ENCODE measurements around the gene ASPG. TPM values are rescaled to one million over a fixed set of nuclear protein-coding genes. Genes with fewer than 3 reads are reported as not detected.

ASPG gene
- total RNA-seq, 2 experiments from 2014 or later: not detected

DNA sequence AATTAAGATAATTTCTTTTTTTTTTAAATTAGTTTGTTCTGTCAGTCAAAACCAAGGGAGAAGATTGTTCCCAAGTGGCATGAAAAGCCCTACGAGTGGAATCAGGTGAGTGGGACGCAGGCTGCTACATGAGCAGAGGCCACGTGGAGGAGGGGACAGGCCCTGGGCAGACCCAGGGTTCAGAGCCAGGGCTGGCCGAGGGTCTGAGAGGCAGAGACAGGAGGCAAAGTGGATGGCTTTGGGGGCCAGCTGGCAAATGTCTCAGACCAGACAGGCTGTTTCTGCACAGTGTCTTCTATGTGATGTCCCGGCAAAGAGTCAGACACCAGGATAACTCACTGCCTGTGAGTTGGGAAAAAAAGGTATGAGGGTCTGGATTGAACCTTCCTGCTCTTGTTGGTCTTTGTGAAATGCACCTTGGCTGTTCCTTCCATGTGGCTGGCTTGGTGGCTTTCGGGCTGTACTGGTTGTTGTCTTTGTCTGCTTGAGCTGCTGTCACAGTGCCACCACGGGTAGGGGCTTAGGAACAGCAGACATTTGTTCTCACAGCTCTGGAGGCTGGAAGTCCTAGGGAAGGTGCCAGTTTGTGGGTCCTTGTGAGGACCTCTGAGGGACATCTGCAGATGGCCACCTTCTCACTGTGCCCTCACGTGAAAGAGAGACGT lies 35.8 kb upstream of the ASPG start:
- TF ChIP-seq, protein P1, sequence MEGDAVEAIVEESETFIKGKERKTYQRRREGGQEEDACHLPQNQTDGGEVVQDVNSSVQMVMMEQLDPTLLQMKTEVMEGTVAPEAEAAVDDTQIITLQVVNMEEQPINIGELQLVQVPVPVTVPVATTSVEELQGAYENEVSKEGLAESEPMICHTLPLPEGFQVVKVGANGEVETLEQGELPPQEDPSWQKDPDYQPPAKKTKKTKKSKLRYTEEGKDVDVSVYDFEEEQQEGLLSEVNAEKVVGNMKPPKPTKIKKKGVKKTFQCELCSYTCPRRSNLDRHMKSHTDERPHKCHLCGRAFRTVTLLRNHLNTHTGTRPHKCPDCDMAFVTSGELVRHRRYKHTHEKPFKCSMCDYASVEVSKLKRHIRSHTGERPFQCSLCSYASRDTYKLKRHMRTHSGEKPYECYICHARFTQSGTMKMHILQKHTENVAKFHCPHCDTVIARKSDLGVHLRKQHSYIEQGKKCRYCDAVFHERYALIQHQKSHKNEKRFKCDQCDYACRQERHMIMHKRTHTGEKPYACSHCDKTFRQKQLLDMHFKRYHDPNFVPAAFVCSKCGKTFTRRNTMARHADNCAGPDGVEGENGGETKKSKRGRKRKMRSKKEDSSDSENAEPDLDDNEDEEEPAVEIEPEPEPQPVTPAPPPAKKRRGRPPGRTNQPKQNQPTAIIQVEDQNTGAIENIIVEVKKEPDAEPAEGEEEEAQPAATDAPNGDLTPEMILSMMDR (IDR thresholded peaks at IDR 0.05): no peak
- Mint-ChIP-seq H3K27ac (no peak overlapping the region), H3K4me1 (ENCODE audit: low read depth) (no peaks in the 10 kb centered on the region), H3K36me3 (ENCODE audit: low read depth) (no peaks in the 10 kb centered on the region), H3K9me3 (no peaks in the 10 kb centered on the region), H3K4me3 (no peak overlapping the region), H3K27me3 (no peaks in the 10 kb centered on the region)
- CTCF ChIA-PET: interaction anchor here (0.9 kb wide), 1 partner anchor 28 kb away, joined by 4 read pairs; no protein-coding TSS in a partner anchor
- POLR2A ChIA-PET: no interaction called here
- ATAC-seq (no peak), DNase-seq (no peak)
- intact Hi-C loops (cut with micrococcal nuclease): no loop called here

DNA sequence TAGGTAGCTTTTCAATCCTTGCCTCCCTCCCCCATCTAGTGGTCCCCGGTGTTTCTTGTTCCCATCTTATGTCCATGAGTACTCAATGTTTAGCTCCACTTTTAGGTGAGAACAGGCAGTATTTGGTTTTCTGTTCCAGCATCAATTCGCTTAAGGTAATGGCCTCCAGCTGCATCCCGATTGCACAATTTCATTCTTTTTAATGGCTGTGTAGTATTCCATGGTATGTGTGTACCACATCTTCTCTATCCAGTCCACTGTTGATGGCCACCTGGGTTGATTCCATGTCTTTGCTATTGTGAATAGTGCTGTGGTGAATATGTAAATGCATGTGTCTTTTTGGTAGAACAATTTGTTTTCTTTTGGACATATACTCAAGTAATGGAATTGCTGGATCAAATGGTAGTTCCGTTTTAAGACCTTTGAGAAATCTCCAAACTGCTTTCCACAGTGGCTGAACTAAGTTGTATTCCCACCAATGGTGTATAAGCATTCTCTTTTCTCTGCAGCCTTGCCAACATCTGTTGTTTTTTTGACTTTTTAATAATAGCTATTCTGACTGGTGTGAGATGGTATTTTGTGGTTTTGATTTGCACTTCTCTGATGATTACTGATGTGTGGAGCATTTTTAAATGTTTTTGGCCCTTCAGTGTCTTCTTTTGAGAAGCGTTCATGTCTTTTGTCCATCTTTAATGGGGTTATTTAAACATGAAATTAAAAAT lies 34.2 kb upstream of the ASPG start:
- ATAC-seq: no peak

DNA sequence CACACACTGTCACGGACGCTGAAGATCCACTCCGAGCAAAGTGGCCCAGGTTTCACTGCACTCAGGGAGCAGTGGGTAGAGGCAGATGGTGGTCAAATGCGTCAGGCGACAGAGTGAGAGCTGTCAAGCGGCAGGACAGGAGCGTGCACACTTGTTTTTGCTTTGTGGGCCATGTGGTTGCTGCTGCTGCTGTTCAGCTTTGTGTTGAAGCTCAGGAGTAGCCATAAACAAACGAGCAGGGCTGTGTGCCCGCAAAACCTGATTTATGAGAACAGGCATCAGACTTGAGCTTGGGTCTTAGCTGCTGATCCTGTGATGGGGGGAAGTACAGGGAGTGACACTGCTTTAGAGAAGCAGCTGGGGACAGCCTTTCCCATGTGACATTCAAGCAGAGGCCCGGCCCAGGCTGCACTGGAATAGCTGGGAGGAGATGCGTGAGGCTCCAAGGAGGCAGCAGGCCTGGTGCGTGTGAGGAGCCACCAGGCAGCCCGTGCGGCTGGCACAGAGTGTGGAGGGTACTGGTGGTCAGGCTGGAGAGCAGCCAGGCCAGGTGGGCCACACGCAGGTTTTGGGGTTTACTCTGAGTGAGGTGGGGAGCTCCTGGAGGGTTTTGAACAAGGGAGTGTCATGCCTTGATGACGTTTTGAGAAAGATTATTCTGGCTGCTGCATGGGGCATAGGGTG lies 31.1 kb upstream of the ASPG start:
- no peak overlapping the region for H3K27ac Mint-ChIP-seq
- H3K9me3 Mint-ChIP-seq: no peaks in the 10 kb centered on the region
- H3K27me3 Mint-ChIP-seq: peaks cover 4% of the 10 kb centered on the region
- POLR2A ChIA-PET: no interaction called here
- TF ChIP-seq, protein P1 (IDR thresholded peaks at IDR 0.05): no peak
- CTCF ChIA-PET: no interaction called here
- no peaks in the 10 kb centered on the region for H3K4me1 Mint-ChIP-seq (ENCODE audit: low read depth)
- no peaks in the 10 kb centered on the region for H3K36me3 Mint-ChIP-seq (ENCODE audit: low read depth)
- no peak overlapping the region for H3K4me3 Mint-ChIP-seq
- intact Hi-C loops (cut with micrococcal nuclease): no loop called here
- DNase-seq (no peak), ATAC-seq (no peak)

More for the DNA sequence above, 34.2 kb upstream of the ASPG start:
- TF ChIP-seq, protein P1 (IDR thresholded peaks at IDR 0.05): no peak
- Mint-ChIP-seq H3K4me3 (no peak overlapping the region), H3K4me1 (ENCODE audit: low read depth) (no peaks in the 10 kb centered on the region), H3K27me3 (no peaks in the 10 kb centered on the region), H3K27ac (no peak overlapping the region), H3K36me3 (ENCODE audit: low read depth) (no peaks in the 10 kb centered on the region), H3K9me3 (no peaks in the 10 kb centered on the region)
- CTCF ChIA-PET: no interaction called here
- DNase-seq: no peak
- POLR2A ChIA-PET: no interaction called here
- intact Hi-C loops (cut with micrococcal nuclease): no loop called here

DNA sequence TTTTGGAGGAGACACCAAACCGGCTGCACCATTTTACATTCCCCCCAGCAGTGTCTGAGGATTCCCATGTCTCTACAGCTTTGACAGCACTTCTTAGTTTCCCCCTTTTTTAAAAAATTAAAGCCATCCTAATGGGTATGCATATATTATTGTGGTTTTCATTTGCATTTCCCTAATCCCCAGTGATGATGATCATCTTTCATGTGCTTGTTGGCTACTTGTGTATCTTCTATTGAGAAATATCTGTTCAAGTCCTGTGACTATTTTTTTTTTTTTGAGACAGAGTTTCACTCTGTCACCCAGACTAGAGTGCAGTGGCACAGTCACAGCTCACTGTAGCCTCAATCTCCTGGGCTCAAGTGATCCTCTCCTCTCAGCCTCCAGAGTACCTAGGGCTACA lies 23.2 kb upstream of the ASPG start:
- ATAC-seq (no peak), DNase-seq (no peak)
- H3K4me3 Mint-ChIP-seq: no peak overlapping the region
- CTCF ChIA-PET: no interaction called here
- H3K36me3 Mint-ChIP-seq (ENCODE audit: low read depth): no peaks in the 10 kb centered on the region
- intact Hi-C loops (cut with micrococcal nuclease): no loop called here
- peaks cover 33% of the 10 kb centered on the region for H3K27me3 Mint-ChIP-seq
- no peaks in the 10 kb centered on the region for H3K4me1 Mint-ChIP-seq (ENCODE audit: low read depth)
- POLR2A ChIA-PET: no interaction called here
- H3K9me3 Mint-ChIP-seq: peaks cover 4% of the 10 kb centered on the region
- no peak overlapping the region for H3K27ac Mint-ChIP-seq
- TF ChIP-seq, protein P1 (IDR thresholded peaks at IDR 0.05): no peak

DNA sequence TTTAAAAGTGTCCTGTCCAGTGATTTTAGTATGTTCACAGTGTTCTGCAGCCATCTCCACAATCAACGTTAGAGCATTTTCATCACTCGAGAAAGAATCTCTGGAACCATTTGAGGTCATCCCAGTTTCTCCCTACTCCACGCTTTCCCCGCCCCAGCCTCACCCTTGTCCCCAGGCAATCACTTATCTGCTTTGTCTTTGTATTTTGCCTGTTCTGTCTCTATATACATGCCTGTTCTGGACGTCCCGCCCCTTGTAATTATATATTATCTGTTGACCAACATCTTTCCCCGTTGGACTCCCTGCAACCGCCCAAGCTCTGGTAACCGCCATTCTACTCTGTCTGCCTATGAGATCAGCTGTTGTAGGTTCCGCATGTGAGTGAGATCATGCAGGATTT lies 21.5 kb upstream of the ASPG start:
- TF ChIP-seq, protein P1 (IDR thresholded peaks at IDR 0.05): no peak
- POLR2A ChIA-PET: no interaction called here
- no peak for DNase-seq
- CTCF ChIA-PET: no interaction called here
- no peak overlapping the region for H3K4me3 Mint-ChIP-seq
- peaks cover 33% of the 10 kb centered on the region for H3K27me3 Mint-ChIP-seq
- H3K27ac Mint-ChIP-seq: no peak overlapping the region
- no peaks in the 10 kb centered on the region for H3K4me1 Mint-ChIP-seq (ENCODE audit: low read depth)
- no peaks in the 10 kb centered on the region for H3K36me3 Mint-ChIP-seq (ENCODE audit: low read depth)
- no peak for ATAC-seq
- intact Hi-C loops (cut with micrococcal nuclease): no loop called here
- peaks cover 7% of the 10 kb centered on the region for H3K9me3 Mint-ChIP-seq
